GM18508 (cell line): ENCODE results near the gene KSR2.
"Not testable (repeated sequence)": the region's sequence is repeated elsewhere in the genome, so short reads cannot be mapped to it uniquely, and the experiment has no call there.

ENCODE experiments used
- ATAC-seq: cut with Tn5 transposase; IDR thresholded peaks from one replicate; pipeline ENCODE4 v1.9.1; 2021; ENCODE audit warnings: moderate number of reproducible peaks; ENCODE audit not compliant: insufficient read depth, unreplicated experiment

Gene KSR2

GRCh38 chr12:117861691-117862090 lies 107.1 kb downstream of the KSR2 start:
- ATAC-seq: no peak

GRCh38 chr12:117860787-117861290 lies 108.0 kb downstream of the KSR2 start:
- not testable (repeated sequence) for ATAC-seq

- ATAC-seq: no peak
Measured at GRCh38 chr12:117860111-117860510, 108.7 kb downstream of the KSR2 start.

- ATAC-seq: no peak
Measured at GRCh38 chr12:117857632-117858612, 110.9 kb downstream of the KSR2 start.

- ATAC-seq: not testable (repeated sequence)
Measured at GRCh38 chr12:117857139-117857538, 111.7 kb downstream of the KSR2 start.

- no peak for ATAC-seq
Measured at GRCh38 chr12:117855165-117855564, 113.6 kb downstream of the KSR2 start.

DNA sequence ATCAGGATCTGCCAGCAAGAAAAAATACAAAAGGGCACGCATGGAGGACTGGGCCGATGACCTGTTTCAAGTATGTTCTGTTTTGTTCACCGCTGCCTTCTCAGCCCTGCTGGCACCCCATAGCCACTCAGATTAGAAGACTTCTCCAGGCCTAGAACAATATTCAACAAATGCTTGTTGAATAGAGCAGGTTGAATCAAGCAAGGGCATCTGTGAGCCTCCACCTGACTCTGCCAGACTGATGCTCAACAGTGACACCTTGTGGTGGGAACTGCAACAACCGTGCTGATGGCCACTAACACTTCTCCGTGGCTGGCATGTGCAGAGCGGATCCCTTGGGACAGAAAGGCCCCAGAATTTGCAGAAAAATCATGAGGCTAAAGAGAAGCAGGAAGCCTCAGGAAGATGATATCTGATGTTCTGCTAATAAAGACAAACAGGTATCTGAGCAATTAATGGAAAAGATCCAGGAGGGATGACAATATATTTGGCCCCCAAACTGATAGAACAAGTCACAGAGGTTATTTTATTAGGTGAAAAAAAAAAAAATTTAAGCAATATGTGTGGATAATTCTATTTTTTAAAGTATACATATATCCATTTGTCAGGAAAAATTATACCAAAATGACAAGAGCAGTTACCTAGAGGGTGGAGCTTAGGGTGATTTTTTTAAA lies 114.3 kb downstream of the KSR2 start:
- ATAC-seq: no peak

- no peak for ATAC-seq
Measured at GRCh38 chr12:117853600-117853999, 115.2 kb downstream of the KSR2 start.

DNA sequence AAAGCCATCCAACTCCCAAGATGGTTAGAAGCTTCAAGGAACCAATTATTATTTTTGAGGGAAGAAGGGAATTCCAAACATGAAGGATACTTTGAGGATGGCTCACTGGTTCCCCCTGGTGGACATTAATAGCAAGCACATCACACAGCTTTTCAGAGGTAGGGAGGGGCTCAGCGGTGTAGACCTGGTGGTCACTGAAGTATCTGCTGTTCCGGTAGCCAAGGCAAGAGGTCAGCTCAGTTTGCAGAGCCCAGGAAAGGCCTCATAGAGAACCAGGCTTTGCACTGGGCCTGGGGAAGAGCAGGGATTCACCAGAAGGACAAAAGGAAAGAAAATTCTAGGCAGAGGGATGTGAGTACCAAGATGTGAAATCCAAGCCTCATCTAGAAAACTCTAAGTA lies 118.7 kb downstream of the KSR2 start:
- no peak for ATAC-seq

- ATAC-seq: no peak
Measured at GRCh38 chr12:117847371-117847770, 121.4 kb downstream of the KSR2 start.

DNA sequence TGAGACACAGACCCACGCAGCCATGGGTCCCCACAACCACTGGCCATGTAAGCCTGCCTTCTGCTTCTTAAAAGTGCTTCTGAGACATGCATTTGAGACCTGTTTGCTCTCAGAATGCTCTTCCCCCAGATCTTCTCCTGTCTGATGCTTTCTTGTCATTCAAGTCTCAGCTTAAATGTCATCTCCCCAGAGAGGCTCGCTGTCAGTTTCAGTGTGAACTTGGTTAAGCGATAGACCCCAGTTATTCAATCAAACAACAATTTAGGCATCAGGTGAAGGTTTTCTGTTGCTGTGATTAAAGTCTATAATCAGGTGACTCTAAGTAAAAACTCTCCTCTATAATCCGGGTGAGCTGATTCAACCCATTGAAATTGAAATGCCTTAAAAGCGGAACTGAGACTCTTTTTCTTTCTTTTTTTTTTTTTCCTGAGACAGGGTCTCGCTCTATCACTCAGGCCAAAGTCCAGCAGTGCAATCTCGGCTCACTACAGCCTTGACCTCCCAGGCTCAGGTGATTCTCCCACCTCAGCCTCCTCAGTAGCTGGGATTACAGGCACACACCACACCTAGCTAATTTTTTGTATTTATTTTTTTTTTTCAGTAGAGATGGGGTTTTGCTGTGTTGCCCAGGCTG lies 123.4 kb downstream of the KSR2 start:
- ATAC-seq: no peak

GRCh38 chr12:117844114-117844830 lies 124.5 kb downstream of the KSR2 start:
- no peak for ATAC-seq

DNA sequence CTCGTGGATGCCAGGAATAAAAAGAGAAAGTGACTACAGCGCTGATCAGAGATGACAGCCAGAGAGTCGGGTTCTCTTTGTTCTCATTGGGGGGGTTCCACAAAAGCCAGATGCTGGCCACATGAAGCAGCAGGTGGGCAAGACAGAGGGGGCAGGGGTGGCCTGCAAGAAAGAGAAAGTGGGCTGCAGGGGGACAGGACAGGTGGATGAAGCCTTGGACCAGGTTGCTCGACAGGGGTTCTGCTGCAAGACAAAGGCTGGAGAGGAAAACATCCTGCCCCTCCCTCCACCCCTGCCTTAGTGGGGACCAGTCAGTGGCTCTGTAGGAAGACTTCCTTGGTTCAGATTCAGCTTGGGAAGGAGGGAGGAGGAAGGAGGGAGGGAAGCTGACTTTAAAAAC lies 126.2 kb downstream of the KSR2 start:
- no peak for ATAC-seq

DNA sequence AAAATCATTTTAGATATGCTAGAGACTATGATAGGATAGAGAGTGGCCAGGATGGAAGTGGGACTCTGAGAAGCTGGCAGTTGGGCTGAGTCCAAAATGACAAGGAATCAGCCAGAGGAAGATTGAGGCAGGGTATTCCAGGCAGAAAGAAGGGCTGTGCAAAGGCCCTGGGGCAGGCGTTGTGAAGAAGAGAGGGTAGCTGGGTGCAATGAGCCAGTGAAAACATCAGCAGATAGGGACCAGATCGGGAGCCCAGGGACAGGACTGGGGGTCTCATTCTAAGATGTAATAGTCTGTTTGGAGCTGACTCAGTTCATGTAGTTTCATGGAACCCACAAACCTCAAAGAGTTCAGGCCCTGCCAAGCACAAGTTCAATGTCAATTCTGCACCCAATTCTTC lies 126.6 kb downstream of the KSR2 start:
- no peak for ATAC-seq

GRCh38 chr12:117837737-117838050 lies 131.1 kb downstream of the KSR2 start:
- ATAC-seq: no peak

DNA sequence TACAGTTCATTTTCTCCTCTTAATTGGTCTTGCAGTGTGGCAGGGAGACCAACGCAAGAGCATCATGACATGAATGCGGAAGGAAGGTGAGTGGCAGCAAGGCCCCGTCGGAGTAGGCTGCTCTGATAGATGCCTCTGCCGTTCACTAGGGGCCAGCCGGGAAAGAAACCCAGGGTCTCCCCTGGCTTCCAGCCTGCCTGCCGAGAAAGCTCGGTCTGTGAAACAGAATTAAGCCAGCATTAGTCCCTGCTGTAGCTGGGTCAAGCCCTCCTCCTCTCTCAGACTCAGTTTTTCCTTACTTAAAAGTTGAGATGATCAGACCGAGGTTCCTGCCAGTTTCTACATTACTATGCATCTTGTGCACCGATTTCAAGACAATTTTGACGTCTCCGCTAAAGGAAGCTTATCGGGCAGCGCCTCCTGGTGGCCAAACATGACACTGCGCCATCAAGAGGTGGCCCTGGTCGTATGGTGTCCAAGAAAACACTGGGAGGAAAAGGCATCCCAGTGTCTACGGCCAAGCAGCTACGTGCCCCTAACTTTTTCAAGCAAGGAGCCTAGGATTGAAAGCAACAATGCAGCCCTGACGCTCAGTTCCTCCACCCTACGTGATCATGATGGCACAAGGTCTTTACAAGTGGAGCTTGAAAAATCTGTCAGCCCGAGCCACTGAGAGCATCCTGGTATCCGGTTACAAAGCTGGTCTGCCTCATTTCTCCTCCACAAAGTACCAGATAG lies 131.6 kb downstream of the KSR2 start:
- ATAC-seq: no peak

DNA sequence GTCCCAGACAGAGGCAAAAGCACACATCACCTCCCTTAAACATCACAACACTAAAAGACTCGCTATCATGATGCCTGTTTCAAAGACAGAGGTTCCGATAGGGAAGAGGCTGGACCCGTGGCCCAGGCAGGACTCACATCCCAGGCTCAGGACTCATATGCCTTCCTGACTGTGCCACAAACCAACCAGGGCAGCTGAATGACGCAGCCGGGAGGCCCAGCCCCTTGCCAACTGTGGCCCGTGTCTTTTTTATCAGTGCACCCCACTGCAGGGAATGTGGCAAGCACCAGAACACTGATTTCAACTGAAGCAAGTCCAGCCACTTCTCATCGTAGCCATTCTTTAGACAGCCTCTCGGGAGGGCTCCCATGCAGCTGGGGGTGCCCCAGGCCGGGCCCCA lies 132.3 kb downstream of the KSR2 start:
- no peak for ATAC-seq

DNA sequence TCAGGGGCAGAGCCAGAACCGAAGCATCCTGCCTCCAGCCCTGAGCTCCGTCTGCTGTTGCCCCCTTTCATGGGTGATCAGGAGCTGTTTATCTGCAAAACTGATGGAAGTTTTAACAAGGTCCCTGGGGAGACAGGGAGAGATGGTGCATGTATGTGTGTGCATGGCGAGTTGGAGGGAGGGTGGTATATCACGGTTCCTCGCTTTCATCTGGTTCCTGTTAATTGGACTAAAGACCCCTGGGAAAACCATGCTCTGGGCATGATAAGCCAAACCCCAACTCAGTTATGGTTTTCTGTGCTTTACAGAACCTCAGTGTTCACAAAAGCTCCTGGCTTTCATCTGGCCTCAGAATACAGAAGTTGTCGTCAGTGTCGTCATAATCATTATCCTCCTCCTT lies 133.6 kb downstream of the KSR2 start:
- no peak for ATAC-seq
